HepG2 (cell line): ENCODE measurements around the gene SEMA4A. TPM values are rescaled to one million over a fixed set of nuclear protein-coding genes. Genes with fewer than 3 reads are reported as not detected.
"Not testable (repeated sequence)": the region's sequence is repeated elsewhere in the genome, so short reads cannot be mapped to it uniquely, and the experiment has no call there.

Experiments used
- ATAC-seq: fragments of 200-7000 bp; cut with Tn5 transposase; 3 replicates; pipeline ENCODE4 v1.9.1; 2020; ENCODE audit warnings: mild to moderate bottlenecking, moderate library complexity
- BruUV-seq: library from RNA; stranded (reverse); fragments of 400-500 nt; replicated peaks from 2 replicates; lab custom pipeline; 2021; lab: Mats Ljungman, UMichigan
- CTCF ChIA-PET: fragments of 300-600 bp; formaldehyde crosslinking; extraction: SDS; loops from one replicate; lab custom pipeline; 2021; ENCODE audit warnings: low total read pairs, inconsistent platforms, low intra/inter-chr PET ratio; lab: Yijun Ruan, JAX
- POLR2A ChIA-PET: fragments of 350-600 bp; sonication (Branson Sonifier 250); formaldehyde crosslinking; loops from one replicate; lab custom pipeline; 2020; ENCODE audit warnings: antibody characterized with exemption, inconsistent platforms; lab: Yijun Ruan, JAX
- DNase-seq: peaks from one replicate; pipeline ENCODE4 v3.0.0-alpha.2; 2015; ENCODE audit warnings: low spot score
- FAIRE-seq: peaks from 3 replicates; lab custom pipeline; 2011; peaks lifted over from hg19 to GRCh38; lab: Jason Lieb, UNC
- H2AFZ ChIP-seq: one replicate; pipeline ENCODE4 v1.6.1; 2011; ENCODE audit warnings: low read length, inconsistent platforms
- H3K27ac ChIP-seq: fragments of 300-600 bp; 3 replicates; pipeline ENCODE4 v1.8.0; 2011; ENCODE audit warnings: mixed run types, mild to moderate bottlenecking, mixed read lengths, low read length, inconsistent platforms; ENCODE audit not compliant: insufficient read depth; ENCODE audit errors: extremely low read length
- H3K27me3 ChIP-seq, 2 experiments: fragments of 200-600 bp in 1 of 2; 2 replicates in 1 of 2; 3 replicates in 1 of 2; pipeline versions ENCODE4 v1.6.0 to v1.8.0; 2011; ENCODE audit warnings: low read length in 2 of 2, mild to moderate bottlenecking in 2 of 2, moderate library complexity in 2 of 2, inconsistent platforms in 1 of 2; ENCODE audit not compliant: insufficient read depth in 2 of 2, control insufficient read depth in 1 of 2
- H3K36me3 ChIP-seq, 2 experiments: fragments of 200-600 bp in 1 of 2; replicated peaks in 1 of 2; 2 replicates in 1 of 2; 3 replicates in 1 of 2; pipeline versions ENCODE4 v1.5.1 to v1.8.0; 2011; ENCODE audit warnings: low read length in 2 of 2, inconsistent platforms in 1 of 2; ENCODE audit not compliant: insufficient read depth in 2 of 2, control insufficient read depth in 1 of 2
- H3K4me1 ChIP-seq: 2 replicates; pipeline ENCODE4 v1.5.1; 2012; ENCODE audit warnings: low read length, inconsistent platforms; ENCODE audit not compliant: insufficient read depth
- H3K4me2 ChIP-seq: 2 replicates; pipeline ENCODE4 v1.6.0; 2011; ENCODE audit warnings: low read depth, low read length, inconsistent platforms
- H3K4me3 ChIP-seq, 3 experiments: fragments of 200-600 bp in 1 of 3; sonication (generic), shearing (Covaris generic) in 1 of 3; replicated peaks in 1 of 3; 2 replicates each; pipeline ENCODE4 v1.5.1; 2011 to 2016; ENCODE audit warnings: low read length in 3 of 3, inconsistent platforms in 2 of 3, low read depth in 2 of 3, mild to moderate bottlenecking in 2 of 3, control low read depth in 1 of 3, mixed read lengths in 1 of 3; ENCODE audit not compliant: insufficient read depth in 1 of 3
- H3K79me2 ChIP-seq: one replicate; pipeline ENCODE4 v1.6.1; 2011; ENCODE audit warnings: low read length, inconsistent platforms; ENCODE audit not compliant: insufficient read depth
- H3K9ac ChIP-seq: 2 replicates; pipeline ENCODE4 v1.6.0; 2011; ENCODE audit warnings: mild to moderate bottlenecking, low read depth, low read length, inconsistent platforms; ENCODE audit not compliant: insufficient read depth
- H3K9me3 ChIP-seq: 2 replicates; pipeline ENCODE4 v1.5.1; 2012; ENCODE audit warnings: mild to moderate bottlenecking, low read length
- H4K20me1 ChIP-seq: 2 replicates; pipeline ENCODE4 v1.6.0; 2011; ENCODE audit warnings: inconsistent platforms, mild to moderate bottlenecking, low read length, moderate library complexity; ENCODE audit not compliant: insufficient read depth
- ARID5B ChIP-seq: IDR thresholded peaks from 2 replicates; pipeline ENCODE4 v1.4.0; 2020; ENCODE audit warnings: mild to moderate bottlenecking, missing genetic modification reagents
- CTCF ChIP-seq: sonication (generic); formaldehyde crosslinking; IDR thresholded peaks from 2 replicates; pipeline ENCODE4 v1.5.0; 2020; ENCODE audit warnings: mild to moderate bottlenecking, missing genetic modification reagents, moderate library complexity
- DMAP1 ChIP-seq: IDR thresholded peaks from 2 replicates; pipeline ENCODE4 v1.6.1; 2016
- GATAD2A ChIP-seq: IDR thresholded peaks from 2 replicates; pipeline ENCODE4 v1.6.1; 2016
- HNF1A ChIP-seq, 2 experiments: sonication (generic) in 1 of 2; formaldehyde crosslinking in 1 of 2; IDR thresholded peaks; 2 replicates each; pipeline versions ENCODE4 v1.4.0 to v1.6.1; 2016 to 2020; ENCODE audit warnings: borderline replicate concordance in 1 of 2, low read depth in 1 of 2, mild to moderate bottlenecking in 1 of 2, missing genetic modification reagents in 1 of 2
- KAT7 ChIP-seq: IDR thresholded peaks from 2 replicates; pipeline ENCODE4 v1.6.1; 2018; ENCODE audit warnings: borderline replicate concordance, missing compliant biosample characterization
- MNT ChIP-seq: fragments of 450-650 bp; IDR thresholded peaks from 2 replicates; pipeline ENCODE4 v1.6.1; 2016
- SALL1 ChIP-seq: sonication (generic); formaldehyde crosslinking; IDR thresholded peaks from 2 replicates; pipeline ENCODE4 v1.8.0; 2022; ENCODE audit warnings: mild to moderate bottlenecking, missing genetic modification reagents
- TBX2 ChIP-seq: sonication (generic); formaldehyde crosslinking; IDR thresholded peaks from 2 replicates; pipeline ENCODE4 v1.5.0; 2020; ENCODE audit warnings: missing genetic modification reagents, mild to moderate bottlenecking, borderline replicate concordance
- ZNF143 ChIP-seq: sonication (generic); formaldehyde crosslinking; IDR thresholded peaks from 2 replicates; pipeline ENCODE4 v1.4.0; 2020; ENCODE audit warnings: missing genetic modification reagents
- ZNF792 ChIP-seq: IDR thresholded peaks from 2 replicates; pipeline ENCODE4 v1.6.1; 2016
- WGBS: methylation state at CpG from one replicate; pipeline ENCODE4 v1.1.6; 2017; ENCODE audit warnings: low lambda C conversion rate; 5-methylcytosine and 5-hydroxymethylcytosine counted together
- in situ Hi-C: cut with HindIII; loops from 2 replicates; pipeline ENCODE4 v1.10.0; 2017; ENCODE audit warnings: low pct_unique_long_range_greater_than_20kb; ENCODE audit not compliant: extremely low pct_ligation_motif_present
- intact Hi-C: fragments of 100-400 bp; cut with micrococcal nuclease; formaldehyde crosslinking; loops from one replicate; pipeline ENCODE4 v1.10.0; 2022; ENCODE audit not compliant: unreplicated experiment
- polyA plus RNA-seq, 8 experiments: library from polyadenylated mRNA; depleted of rRNA in 3 of 8; stranded (reverse) in 7 of 8; unstranded in 1 of 8; fragments of >200 nt; fragmentation: Illumina TruSeq in 4 of 8; extraction: Trizol in 4 of 8; gene quantifications; 2 replicates each; pipeline versions ENCODE4 v1.2.1 to v1.2.3, GENCODE V29; 2011 to 2016; ENCODE audit warnings: low read depth in 4 of 8, missing spikeins in 1 of 8, mixed read lengths in 1 of 8; ENCODE audit not compliant: insufficient read depth in 1 of 8
- total RNA-seq, 5 experiments: library from RNA; depleted of rRNA; stranded (reverse); fragments of >200 nt; fragmentation: Illumina TruSeq; extraction: Trizol; gene quantifications; 2 replicates each; pipeline ENCODE4 v1.2.3, GENCODE V29; 2016; ENCODE audit warnings: low read depth in 1 of 5

SEMA4A gene
- total and polyA plus RNA-seq, 2 of the 13 experiments (the other 11 are each of a cell fraction or from before 2014, with no cell fraction given), result 0.09 to 0.20 TPM

GRCh38 chr1:156181391-156181924 lies 28.1 kb downstream of the SEMA4A start:
- H3K4me2 ChIP-seq, result peak overlapping the region; percentile 51
- WGBS, result 0% methylated on average over 8 of the region's 8 CpGs
- H3K27me3 ChIP-seq; H3K4me3 ChIP-seq; in situ Hi-C loops; DNase-seq; POLR2A ChIA-PET; H3K9me3 ChIP-seq; H4K20me1 ChIP-seq; H3K79me2 ChIP-seq; BruUV-seq; H2AFZ ChIP-seq; H3K36me3 ChIP-seq; H3K9ac ChIP-seq; CTCF ChIA-PET; FAIRE-seq; ATAC-seq; TF ChIP-seq HNF1A (IDR thresholded peaks at IDR 0.05; ENCODE audit: low read depth): not testable (repeated sequence)
- H3K4me1 ChIP-seq, result peaks cover 93% of the 10 kb centered on the region
- peak overlapping the region; percentile 71 for H3K27ac ChIP-seq
- intact Hi-C loops, result loop anchor here (5.0 kb wide), 1 partner anchor 34 kb away; no protein-coding TSS in a partner anchor
- TF ChIP-seq TBX2 (0 out of 2 replicates have a peak, but pooled peaks have one; percentile 26), ZNF792 (CRISPR knock-in tag) (0 out of 2 replicates have a peak, but pooled peaks have one; percentile 21), ARID5B (CRISPR knock-in tag) (peak; percentile 41; the same call in 1 of the 2 replicates), HNF1A (CRISPR knock-in tag; IDR thresholded peaks at IDR 0.05; ENCODE audit: borderline replicate concordance) (peak; percentile 44; the same call in 1 of the 2 replicates), SALL1 (peak; percentile 26; the same call in 1 of the 2 replicates), MNT (0 out of 2 replicates have a peak, but pooled peaks have one; percentile 14), GATAD2A (CRISPR knock-in tag) (peak; percentile 56; the same call in 1 of the 2 replicates), CTCF (CRISPR knock-in tag) (peak; percentile 12; the same call in 1 of the 2 replicates), KAT7 (CRISPR knock-in tag) (peak; percentile 45; the same call in 1 of the 2 replicates), DMAP1 (CRISPR knock-in tag) (peak; percentile 65; the same call in 1 of the 2 replicates), ZNF143 (peak; percentile 58)
